ENCODE data around the gene EGLN1.

Gene EGLN1

DNA sequence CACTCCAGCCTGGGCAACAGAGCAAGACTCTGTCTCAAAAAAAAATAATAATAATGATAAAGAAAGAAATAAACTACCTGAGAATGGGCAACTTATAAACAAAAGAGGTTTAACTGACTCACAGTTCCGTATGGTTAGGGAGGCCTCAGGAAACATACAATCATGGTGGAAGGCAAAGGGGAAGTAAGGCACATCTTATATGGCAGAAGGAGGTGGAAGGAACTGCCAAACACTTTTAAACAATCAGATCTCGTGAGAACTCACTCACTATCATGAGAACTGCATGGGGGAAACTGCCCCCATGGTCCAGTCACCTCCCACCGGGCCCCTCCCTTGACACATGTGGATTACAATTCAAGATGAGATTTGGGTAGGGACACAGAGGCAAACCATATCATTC lies 6.3 kb upstream of the EGLN1 start:
- no peak overlapping the region for H3K4me3 ChIP-seq (replicated peaks; ENCODE audit: low read depth, low read length)
- no peak for DNase-seq (ENCODE audit: extremely low read depth, low read depth)
- TF ChIP-seq, protein P1, sequence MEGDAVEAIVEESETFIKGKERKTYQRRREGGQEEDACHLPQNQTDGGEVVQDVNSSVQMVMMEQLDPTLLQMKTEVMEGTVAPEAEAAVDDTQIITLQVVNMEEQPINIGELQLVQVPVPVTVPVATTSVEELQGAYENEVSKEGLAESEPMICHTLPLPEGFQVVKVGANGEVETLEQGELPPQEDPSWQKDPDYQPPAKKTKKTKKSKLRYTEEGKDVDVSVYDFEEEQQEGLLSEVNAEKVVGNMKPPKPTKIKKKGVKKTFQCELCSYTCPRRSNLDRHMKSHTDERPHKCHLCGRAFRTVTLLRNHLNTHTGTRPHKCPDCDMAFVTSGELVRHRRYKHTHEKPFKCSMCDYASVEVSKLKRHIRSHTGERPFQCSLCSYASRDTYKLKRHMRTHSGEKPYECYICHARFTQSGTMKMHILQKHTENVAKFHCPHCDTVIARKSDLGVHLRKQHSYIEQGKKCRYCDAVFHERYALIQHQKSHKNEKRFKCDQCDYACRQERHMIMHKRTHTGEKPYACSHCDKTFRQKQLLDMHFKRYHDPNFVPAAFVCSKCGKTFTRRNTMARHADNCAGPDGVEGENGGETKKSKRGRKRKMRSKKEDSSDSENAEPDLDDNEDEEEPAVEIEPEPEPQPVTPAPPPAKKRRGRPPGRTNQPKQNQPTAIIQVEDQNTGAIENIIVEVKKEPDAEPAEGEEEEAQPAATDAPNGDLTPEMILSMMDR (IDR thresholded peaks at IDR 0.05; ENCODE audit: low read depth, low read length, missing control alignments), result no peak

DNA sequence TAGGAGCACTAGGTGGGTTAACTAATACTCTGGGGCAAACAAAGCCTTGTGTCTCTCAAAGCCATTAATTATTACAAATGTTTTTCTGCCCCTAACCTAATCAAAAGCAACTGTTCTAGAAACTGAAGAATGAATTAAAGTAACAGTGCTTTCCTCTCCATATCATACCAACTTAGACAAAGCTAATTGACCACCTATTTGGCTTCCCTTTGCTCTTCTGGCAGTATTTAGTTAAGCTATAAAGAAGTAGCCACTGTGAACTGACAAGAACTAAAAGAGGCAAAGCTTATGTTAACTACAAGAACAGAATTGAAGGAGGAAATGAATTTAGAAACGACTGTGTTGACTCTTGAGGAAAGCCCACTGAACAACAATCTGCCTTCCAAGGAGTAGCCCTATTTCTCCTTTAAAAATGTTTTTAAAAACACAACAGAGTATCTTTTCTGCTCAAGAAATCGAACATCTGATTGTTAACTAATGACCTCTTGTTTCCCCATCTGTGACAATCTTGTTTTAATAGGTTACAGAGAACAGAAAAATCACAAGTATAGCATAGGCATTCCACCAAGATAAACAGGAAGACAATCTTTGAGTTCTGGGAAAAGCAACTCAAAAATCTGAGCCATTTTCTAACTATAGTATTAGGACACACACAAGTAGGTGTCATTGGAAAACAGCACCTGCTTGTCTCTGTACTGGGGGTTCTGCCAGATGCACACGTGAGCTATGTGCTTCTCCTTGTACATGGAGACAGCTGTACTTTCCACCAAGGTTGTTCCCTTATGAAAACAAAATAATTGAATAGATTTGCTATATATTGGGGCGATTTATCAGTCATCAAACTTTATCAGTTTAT lies 3.1 kb upstream of the EGLN1 start:
- TF ChIP-seq, protein P1 (IDR thresholded peaks at IDR 0.05; ENCODE audit: low read depth, low read length, missing control alignments), result no peak
- H3K4me3 ChIP-seq (replicated peaks; ENCODE audit: low read depth, low read length), result no peak overlapping the region
- DNase-seq (ENCODE audit: extremely low read depth, low read depth), result no peak

DNA sequence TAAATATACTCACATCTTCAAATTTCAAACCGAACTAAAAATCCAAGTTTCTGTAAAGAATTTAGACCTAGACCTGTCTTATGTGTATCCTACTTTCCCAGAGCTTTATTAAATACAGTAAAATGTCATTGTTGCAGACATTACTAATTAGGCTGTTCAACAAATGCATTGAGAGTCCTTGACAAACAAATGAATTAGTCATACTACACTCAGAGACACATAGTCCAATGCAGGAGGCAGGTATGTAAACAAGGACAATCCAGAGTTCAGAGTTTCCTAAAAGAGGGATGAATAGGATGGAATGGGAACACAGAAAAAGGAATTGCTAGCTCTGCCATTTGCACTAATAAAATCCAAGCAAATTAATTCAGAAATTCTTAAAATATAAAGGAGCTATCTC lies 1.6 kb upstream of the EGLN1 start:
- no peak for DNase-seq (ENCODE audit: extremely low read depth, low read depth)
- no peak overlapping the region for H3K4me3 ChIP-seq (replicated peaks; ENCODE audit: low read depth, low read length)

DNA sequence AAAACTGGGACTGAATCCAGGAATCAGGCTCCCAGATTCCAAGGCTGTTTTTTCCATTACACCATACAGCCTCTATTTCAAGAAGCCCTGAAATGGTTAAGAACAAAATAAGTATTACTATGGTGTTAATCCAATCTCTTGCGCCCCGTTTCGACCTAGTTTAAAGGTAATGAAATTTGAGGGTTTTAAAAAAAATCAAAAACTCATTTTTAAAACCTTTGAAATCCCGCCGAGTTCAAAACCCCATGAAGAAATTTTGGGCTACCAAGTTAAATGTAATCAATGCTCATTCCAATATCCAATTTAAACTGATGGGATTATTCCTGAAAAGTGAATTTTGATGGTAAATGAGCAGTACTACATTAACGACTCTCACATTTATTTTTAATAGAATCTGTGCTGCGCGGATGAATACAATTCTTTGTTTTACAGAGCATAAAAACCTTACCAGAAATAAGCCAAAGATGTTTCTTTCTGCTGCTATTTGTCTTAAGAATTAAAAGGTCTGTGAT lies 767 bp upstream of the EGLN1 start:
- TF ChIP-seq, protein P1 (IDR thresholded peaks at IDR 0.05; ENCODE audit: low read depth, low read length, missing control alignments), result no peak
- H3K4me3 ChIP-seq (replicated peaks; ENCODE audit: low read depth, low read length), result peak overlapping the region; percentile 88
- no peak for DNase-seq (ENCODE audit: extremely low read depth, low read depth)

More for the DNA sequence above, 1.6 kb upstream of the EGLN1 start:
- TF ChIP-seq, protein P1 (IDR thresholded peaks at IDR 0.05; ENCODE audit: low read depth, low read length, missing control alignments), result no peak

DNA sequence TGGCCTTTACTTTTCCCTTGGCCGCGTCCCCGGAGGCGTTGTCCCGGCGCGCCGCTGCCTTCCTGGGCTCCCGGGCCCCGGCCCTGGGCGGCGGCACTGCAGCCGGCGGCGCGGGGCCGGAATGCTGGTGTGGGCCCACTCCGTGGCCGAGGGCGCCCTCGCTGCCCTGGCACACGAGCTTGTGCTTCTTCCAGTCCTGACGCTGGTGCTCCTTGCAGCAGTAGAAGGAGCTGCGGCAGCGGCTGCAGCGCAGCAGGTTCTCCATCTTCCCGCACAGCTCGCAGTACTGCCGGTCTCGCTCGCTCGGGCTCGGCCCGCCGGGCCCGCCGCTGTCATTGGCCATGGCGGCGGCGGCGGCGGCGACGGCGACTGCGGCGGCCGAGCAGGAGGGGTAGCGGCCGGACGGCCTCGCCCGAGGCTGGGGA lies 529 bp downstream of the EGLN1 start:
- DNase-seq (ENCODE audit: extremely low read depth, low read depth), result no peak
- TF ChIP-seq, protein P1 (IDR thresholded peaks at IDR 0.05; ENCODE audit: low read depth, low read length, missing control alignments), result no peak
- H3K4me3 ChIP-seq (replicated peaks; ENCODE audit: low read depth, low read length), result peak overlapping the region; percentile 88

DNA sequence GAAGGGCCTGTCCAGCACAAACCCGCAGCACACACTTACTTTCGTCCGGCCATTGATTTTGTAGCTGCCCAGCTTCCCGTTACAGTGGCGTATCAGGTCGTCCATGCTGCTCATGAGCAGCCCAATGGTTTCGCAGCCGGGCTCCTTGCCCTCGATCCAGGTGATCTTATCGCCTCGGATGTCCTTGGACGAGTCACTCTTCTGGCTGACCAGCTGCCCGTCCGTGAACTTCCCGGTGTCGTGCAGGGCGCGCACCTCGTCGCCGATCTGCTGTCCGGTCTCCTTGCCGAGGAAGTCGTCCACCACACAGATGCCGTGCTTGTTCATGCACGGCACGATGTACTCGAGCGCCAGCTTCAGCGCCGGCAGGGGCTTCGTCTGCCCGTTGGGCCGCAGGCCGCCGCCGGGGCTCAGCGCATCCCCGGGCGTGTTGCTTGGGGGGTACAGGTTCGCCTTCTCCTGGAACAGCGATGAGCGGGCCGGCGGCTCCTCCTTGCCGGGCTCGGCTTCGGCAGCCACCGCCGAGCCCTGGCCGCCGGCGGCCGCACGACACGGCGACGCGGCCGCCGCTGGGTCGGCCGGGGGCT lies 1.0 kb downstream of the EGLN1 start:
- TF ChIP-seq, protein P1 (IDR thresholded peaks at IDR 0.05; ENCODE audit: low read depth, low read length, missing control alignments), result no peak
- DNase-seq (ENCODE audit: extremely low read depth, low read depth), result no peak
- peak overlapping the region; percentile 88 for H3K4me3 ChIP-seq (replicated peaks; ENCODE audit: low read depth, low read length)
